Neural progenitor cell (in vitro differentiated cells): ENCODE measurements around the gene C1QTNF1. TPM values are rescaled to one million over a fixed set of nuclear protein-coding genes. Genes with fewer than 3 reads are reported as not detected.

Experiments used
- DNase-seq: peaks from one replicate; pipeline ENCODE4 v3.0.0-alpha.2; 2016; ENCODE audit warnings: low spot score
- H2AFZ ChIP-seq: fragments of 200-600 bp; sonication (generic); replicated peaks from 2 replicates; pipeline ENCODE4 v1.6.1; 2016; ENCODE audit warnings: antibody characterized with exemption
- H3F3A ChIP-seq: fragments of 200-600 bp; sonication (generic); 2 replicates; pipeline ENCODE4 v1.6.1; 2016; ENCODE audit warnings: antibody characterized with exemption, low read depth
- H3K27ac ChIP-seq: fragments of 200-600 bp; sonication (generic); 2 replicates; pipeline ENCODE4 v1.5.1; 2016; ENCODE audit warnings: mild to moderate bottlenecking
- H3K27me3 ChIP-seq: fragments of 200-600 bp; sonication (generic); 2 replicates; pipeline ENCODE4 v1.6.1; 2016; ENCODE audit warnings: mild to moderate bottlenecking, moderate library complexity
- H3K36me3 ChIP-seq: fragments of 200-600 bp; sonication (generic); 2 replicates; pipeline ENCODE4 v1.5.1; 2016
- H3K4me1 ChIP-seq: fragments of 200-600 bp; sonication (generic); 2 replicates; pipeline ENCODE4 v1.6.1; 2016; ENCODE audit warnings: mixed run types
- H3K4me2 ChIP-seq: fragments of 200-600 bp; sonication (generic); 2 replicates; pipeline ENCODE4 v1.6.1; 2016
- H3K4me3 ChIP-seq: fragments of 200-600 bp; sonication (generic); 2 replicates; pipeline ENCODE4 v1.5.1; 2016
- H3K79me2 ChIP-seq: fragments of 200-600 bp; sonication (generic); 2 replicates; pipeline ENCODE4 v1.6.1; 2016; ENCODE audit warnings: low read depth
- H3K9ac ChIP-seq: fragments of 200-600 bp; sonication (generic); 2 replicates; pipeline ENCODE4 v1.6.1; 2016
- H3K9me3 ChIP-seq: fragments of 200-600 bp; sonication (generic); 2 replicates; pipeline ENCODE4 v1.5.1; 2016; ENCODE audit warnings: low read depth
- H4K20me1 ChIP-seq: fragments of 200-600 bp; sonication (generic); 2 replicates; pipeline ENCODE4 v1.6.1; 2016; ENCODE audit warnings: low read depth
- H3K27ac Mint-ChIP-seq: 3 replicates; pipeline ENCODE4 v1.8.0; 2021; ENCODE audit warnings: mixed read lengths
- H3K27me3 Mint-ChIP-seq: 2 replicates; pipeline ENCODE4 v1.8.0; 2022; ENCODE audit warnings: low read depth, mild to moderate bottlenecking, inconsistent platforms, moderate library complexity, mixed read lengths; ENCODE audit not compliant: insufficient read depth
- H3K36me3 Mint-ChIP-seq: 3 replicates; pipeline ENCODE4 v1.8.0; 2021; ENCODE audit warnings: mixed read lengths
- H3K4me1 Mint-ChIP-seq: 3 replicates; pipeline ENCODE4 v1.8.0; 2021; ENCODE audit warnings: mixed read lengths
- H3K4me3 Mint-ChIP-seq: 3 replicates; pipeline ENCODE4 v1.8.0; 2021; ENCODE audit warnings: mild to moderate bottlenecking, moderate library complexity, mixed read lengths
- H3K9me3 Mint-ChIP-seq: 3 replicates; pipeline ENCODE4 v1.8.0; 2020; ENCODE audit warnings: mixed read lengths
- EZH2 ChIP-seq: fragments of 200-600 bp; sonication (generic); IDR thresholded peaks from 2 replicates; pipeline ENCODE4 v1.6.1; 2017; ENCODE audit warnings: antibody characterized with exemption, mild to moderate bottlenecking, moderate library complexity
- EZH2phosphoT487 ChIP-seq: fragments of 200-600 bp; sonication (generic); IDR thresholded peaks from 2 replicates; pipeline ENCODE4 v1.6.1; 2017; ENCODE audit warnings: antibody characterized with exemption
- total RNA-seq: library from RNA; depleted of rRNA; stranded (reverse); fragments of >200 nt; gene quantifications from 2 replicates; pipeline ENCODE4 v1.2.3, GENCODE V29; 2015; ENCODE audit warnings: low replicate concordance
- TF ChIP-seq, protein P1 (sequence below): fragments of 200-600 bp; sonication (generic); IDR thresholded peaks from 2 replicates; pipeline ENCODE4 v1.5.1; 2017; ENCODE audit warnings: antibody characterized with exemption, mild to moderate bottlenecking

The C1QTNF1 gene
- total RNA-seq, 1 donor from 2014 or later = 1.4 TPM

DNA sequence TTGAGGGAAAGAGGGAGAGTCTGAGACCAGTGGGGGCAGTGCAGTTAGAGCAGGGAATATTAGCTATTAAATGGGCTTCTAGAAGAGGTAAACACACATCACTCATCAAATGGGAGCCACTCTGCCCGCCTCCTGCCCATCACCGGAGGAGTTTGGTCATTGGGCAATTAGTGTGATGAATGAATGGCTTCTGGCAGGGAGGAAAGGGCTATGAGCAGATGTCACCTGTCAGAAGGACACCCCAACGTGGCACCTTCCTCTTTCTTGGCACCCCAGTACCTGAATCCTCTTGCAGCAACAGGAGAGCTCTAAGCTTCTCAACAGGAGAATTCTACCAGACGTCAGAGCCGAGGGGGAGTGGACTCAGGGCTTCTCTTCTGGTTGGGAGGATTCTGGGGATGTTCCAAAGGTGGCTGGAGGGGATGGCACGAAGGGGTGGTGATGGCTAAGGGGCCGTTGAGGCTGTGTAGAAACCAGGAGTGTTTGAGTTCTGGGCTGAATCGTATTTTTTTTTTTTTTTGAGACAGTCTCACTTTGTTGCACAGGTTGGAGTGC is 11.0 kb downstream of the C1QTNF1 start:
- Histone ChIP-seq H3K9me3 (no peaks in the 10 kb centered on the region), H4K20me1 (no peaks in the 10 kb centered on the region), H3K79me2 (no peaks in the 10 kb centered on the region), H3K4me3 (no peak overlapping the region), H3F3A (no peaks in the 10 kb centered on the region), H2AFZ (no peak overlapping the region), H3K27me3 (peaks cover 20% of the 10 kb centered on the region), H3K27ac (no peak overlapping the region), H3K4me1 (peaks cover 3% of the 10 kb centered on the region), H3K9ac (no peak overlapping the region), H3K36me3 (no peaks in the 10 kb centered on the region), H3K4me2 (no peak overlapping the region)
- Mint-ChIP-seq H3K27me3 (peaks cover 20% of the 10 kb centered on the region), H3K9me3 (no peaks in the 10 kb centered on the region), H3K4me1 (peaks cover under 1% of the 10 kb centered on the region), H3K27ac (no peak overlapping the region), H3K4me3 (no peak overlapping the region), H3K36me3 (no peaks in the 10 kb centered on the region)
- no peak for DNase-seq
- TF ChIP-seq EZH2 (no peak), EZH2phosphoT487 (no peak)

DNA sequence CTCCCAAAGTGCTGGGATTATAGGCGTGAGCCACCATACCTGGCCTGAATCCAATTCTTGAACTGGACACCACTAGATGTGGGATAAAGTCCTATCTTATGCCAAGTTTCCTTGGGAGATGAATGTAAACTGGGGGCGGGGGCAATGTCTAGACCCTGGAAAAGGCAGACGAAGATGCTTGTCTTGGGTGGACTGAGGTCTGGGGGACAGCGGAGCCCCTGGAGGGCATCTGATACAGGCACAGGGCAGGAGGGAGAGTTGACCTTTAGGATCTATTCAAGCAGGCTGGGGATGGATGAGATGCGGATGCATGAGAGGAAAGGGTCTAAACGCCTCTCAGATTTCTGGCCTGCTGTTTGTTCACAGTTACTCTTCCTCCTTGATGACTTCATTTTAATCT is 11.7 kb downstream of the C1QTNF1 start:
- Histone ChIP-seq H3K4me2 (no peak overlapping the region), H3K27me3 (peaks cover 16% of the 10 kb centered on the region), H3K9ac (no peak overlapping the region), H3F3A (no peaks in the 10 kb centered on the region), H3K4me3 (no peak overlapping the region), H3K4me1 (peaks cover 3% of the 10 kb centered on the region), H2AFZ (no peak overlapping the region), H4K20me1 (no peaks in the 10 kb centered on the region), H3K79me2 (no peaks in the 10 kb centered on the region), H3K27ac (no peak overlapping the region), H3K36me3 (no peaks in the 10 kb centered on the region), H3K9me3 (no peaks in the 10 kb centered on the region)
- Mint-ChIP-seq H3K4me1 (no peaks in the 10 kb centered on the region), H3K4me3 (no peak overlapping the region), H3K36me3 (no peaks in the 10 kb centered on the region), H3K27me3 (peaks cover 17% of the 10 kb centered on the region), H3K27ac (no peak overlapping the region), H3K9me3 (no peaks in the 10 kb centered on the region)
- DNase-seq = no peak
- TF ChIP-seq EZH2phosphoT487 (no peak), EZH2 (no peak)
- TF ChIP-seq, protein P1, sequence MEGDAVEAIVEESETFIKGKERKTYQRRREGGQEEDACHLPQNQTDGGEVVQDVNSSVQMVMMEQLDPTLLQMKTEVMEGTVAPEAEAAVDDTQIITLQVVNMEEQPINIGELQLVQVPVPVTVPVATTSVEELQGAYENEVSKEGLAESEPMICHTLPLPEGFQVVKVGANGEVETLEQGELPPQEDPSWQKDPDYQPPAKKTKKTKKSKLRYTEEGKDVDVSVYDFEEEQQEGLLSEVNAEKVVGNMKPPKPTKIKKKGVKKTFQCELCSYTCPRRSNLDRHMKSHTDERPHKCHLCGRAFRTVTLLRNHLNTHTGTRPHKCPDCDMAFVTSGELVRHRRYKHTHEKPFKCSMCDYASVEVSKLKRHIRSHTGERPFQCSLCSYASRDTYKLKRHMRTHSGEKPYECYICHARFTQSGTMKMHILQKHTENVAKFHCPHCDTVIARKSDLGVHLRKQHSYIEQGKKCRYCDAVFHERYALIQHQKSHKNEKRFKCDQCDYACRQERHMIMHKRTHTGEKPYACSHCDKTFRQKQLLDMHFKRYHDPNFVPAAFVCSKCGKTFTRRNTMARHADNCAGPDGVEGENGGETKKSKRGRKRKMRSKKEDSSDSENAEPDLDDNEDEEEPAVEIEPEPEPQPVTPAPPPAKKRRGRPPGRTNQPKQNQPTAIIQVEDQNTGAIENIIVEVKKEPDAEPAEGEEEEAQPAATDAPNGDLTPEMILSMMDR = no peak

DNA sequence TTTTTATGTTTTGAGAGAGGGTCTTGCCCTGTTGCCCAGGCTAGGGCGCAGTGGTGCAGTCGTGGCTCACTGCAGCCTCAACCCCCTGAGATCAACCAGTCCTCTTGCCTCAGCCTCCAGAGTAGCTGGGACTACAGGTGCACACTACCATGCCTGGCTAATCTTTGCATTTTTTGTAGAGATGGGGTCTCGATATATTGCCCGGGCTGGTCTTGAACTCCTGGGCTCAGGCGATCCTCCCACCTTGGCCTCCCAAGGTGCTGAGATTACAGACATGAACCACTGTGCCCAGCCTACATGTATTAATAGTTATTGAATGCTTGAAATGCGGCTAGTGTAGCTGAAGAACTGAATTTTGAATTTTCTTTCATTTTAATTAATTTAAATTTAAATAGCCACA is 12.2 kb downstream of the C1QTNF1 start:
- no peak overlapping the region for H3K4me3 ChIP-seq

DNA sequence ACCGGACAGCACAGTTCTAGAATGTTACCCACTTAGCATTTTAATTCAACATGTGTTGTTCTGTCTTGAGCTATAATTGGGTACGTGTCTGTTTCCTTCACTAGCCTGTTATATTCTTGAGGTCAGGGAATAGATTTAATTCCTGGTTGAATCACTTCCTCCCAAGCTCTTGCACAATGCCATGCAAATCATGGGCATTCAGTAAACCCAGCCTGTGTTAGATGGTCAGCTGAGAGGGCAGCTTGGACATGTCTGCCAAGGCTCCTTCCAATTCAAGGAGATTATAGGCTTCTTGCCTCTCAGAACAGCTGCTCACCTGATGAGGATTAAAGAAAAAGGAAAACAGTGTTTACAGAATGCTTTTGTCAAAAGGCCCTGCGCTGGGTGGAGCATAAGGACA is 12.6 kb downstream of the C1QTNF1 start:
- Histone ChIP-seq H3K4me2 (peak overlapping the region; percentile 12), H3K36me3 (no peaks in the 10 kb centered on the region), H3K27me3 (peaks cover 10% of the 10 kb centered on the region), H2AFZ (no peak overlapping the region), H3K9me3 (no peaks in the 10 kb centered on the region), H3K27ac (no peak overlapping the region), H4K20me1 (no peaks in the 10 kb centered on the region), H3K4me3 (no peak overlapping the region), H3K79me2 (no peaks in the 10 kb centered on the region), H3F3A (no peaks in the 10 kb centered on the region), H3K9ac (no peak overlapping the region), H3K4me1 (peaks cover 3% of the 10 kb centered on the region)
- no peak overlapping the region for H3K27ac Mint-ChIP-seq
- H3K36me3 Mint-ChIP-seq = no peaks in the 10 kb centered on the region
- DNase-seq = no peak
- no peak for TF ChIP-seq EZH2
- TF ChIP-seq, protein P1 = no peak
- TF ChIP-seq EZH2phosphoT487 = no peak
- H3K27me3 Mint-ChIP-seq = peaks cover 12% of the 10 kb centered on the region
- no peaks in the 10 kb centered on the region for H3K9me3 Mint-ChIP-seq
- H3K4me1 Mint-ChIP-seq = no peaks in the 10 kb centered on the region
- H3K4me3 Mint-ChIP-seq = no peak overlapping the region

More for the DNA sequence above, 12.2 kb downstream of the C1QTNF1 start:
- TF ChIP-seq EZH2 = no peak
- TF ChIP-seq, protein P1 = no peak
- no peak for TF ChIP-seq EZH2phosphoT487
- Histone ChIP-seq H3K79me2 (no peaks in the 10 kb centered on the region), H3K9ac (no peak overlapping the region), H3K27ac (no peak overlapping the region), H3K9me3 (no peaks in the 10 kb centered on the region), H3K36me3 (no peaks in the 10 kb centered on the region), H3K27me3 (peaks cover 14% of the 10 kb centered on the region), H3F3A (no peaks in the 10 kb centered on the region), H4K20me1 (no peaks in the 10 kb centered on the region), H3K4me1 (peaks cover 3% of the 10 kb centered on the region), H2AFZ (no peak overlapping the region), H3K4me2 (no peak overlapping the region)
- Mint-ChIP-seq H3K4me1 (no peaks in the 10 kb centered on the region), H3K36me3 (no peaks in the 10 kb centered on the region), H3K9me3 (no peaks in the 10 kb centered on the region), H3K27me3 (peaks cover 16% of the 10 kb centered on the region), H3K4me3 (no peak overlapping the region), H3K27ac (no peak overlapping the region)
- no peak for DNase-seq
